ENCODE measurements around the gene TRAPPC1.

DNA sequence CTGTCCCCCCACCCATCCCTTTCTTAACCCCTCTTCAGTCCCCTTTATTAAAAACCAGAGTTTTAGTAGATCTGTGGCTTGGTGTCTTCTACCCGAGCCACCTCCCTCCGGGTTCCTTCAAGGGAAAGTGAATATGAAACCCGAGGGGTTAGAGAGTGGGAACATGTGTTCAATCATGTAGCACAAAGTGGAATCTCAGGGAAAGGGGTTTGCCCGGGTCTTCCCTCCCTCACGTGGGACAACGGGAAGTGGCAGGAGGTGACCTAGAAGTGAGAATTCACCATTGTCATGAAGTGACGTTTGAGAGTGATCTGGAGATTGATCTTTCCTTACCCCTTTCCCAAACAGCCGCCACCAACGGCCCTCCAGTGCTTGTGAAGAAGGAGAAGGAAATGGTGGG is 20.6 kb downstream of the TRAPPC1 start:
- no peak for TF ChIP-seq POLR2A (IDR thresholded peaks at IDR 0.05)
- no peak for TF ChIP-seq CTCF (IDR thresholded peaks at IDR 0.05)
